Activated CD8-positive, alpha-beta memory T cell treated with anti-CD3 and anti-CD28 coated beads, Interleukin-2, amount 50 U/mL, for 24 hours (primary cell): ENCODE data around the gene TRPV6.

Experiments
- DNase-seq: peaks from one replicate; pipeline ENCODE4 v3.0.0-alpha.2; 2020; ENCODE audit errors: extremely low read depth

The TRPV6 gene

DNA sequence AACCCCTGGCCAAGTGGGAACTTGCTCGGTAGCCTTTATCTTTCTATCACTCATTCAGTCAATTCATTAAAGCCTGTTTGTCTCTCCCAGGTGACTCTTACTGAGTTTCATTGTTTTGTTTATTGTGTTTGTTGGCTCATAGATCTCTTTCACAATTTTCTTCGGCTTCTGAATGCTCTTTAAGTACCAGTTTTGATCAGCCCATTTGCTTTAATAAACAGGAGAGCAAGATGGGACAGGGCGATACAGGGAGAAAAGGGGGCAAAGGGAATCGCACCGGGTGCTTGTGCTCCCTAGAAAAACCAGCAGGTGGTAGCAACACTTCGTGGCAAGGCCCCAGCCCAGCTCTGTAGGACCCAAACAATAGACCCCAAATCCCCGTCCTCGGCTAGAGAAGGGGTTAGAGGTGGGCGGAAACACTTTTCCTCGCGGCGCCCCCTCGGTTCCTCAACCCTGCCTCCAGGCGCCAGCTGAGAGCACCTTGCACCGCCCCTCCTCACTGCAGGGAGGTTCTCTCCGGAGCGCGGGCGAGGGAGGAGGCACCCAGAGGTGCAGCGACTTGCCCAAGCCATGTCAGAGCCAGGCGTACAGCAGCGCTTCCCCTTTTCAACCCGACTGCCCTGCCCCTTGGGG is 31.7 kb downstream of the TRPV6 start:
- peak; percentile 14 for DNase-seq

DNA sequence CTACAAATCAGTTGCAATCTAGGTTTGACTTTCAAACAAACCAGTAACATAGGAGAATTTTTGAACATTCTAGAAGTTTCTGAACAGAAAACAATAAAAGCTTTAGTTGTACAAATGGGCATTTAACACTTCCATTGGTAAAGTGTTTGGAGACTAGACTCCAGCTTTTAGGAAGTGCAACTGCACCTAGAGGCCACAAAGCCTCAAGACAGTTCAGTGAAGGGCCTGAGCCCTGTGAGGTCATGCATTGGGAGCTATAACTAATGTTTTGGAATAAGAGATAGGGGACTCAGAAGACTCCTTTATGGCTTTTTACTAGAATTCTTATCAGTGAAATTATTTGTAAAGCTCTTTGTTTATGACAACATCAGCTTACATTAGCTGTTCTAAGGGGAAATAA is 33.6 kb downstream of the TRPV6 start:
- DNase-seq: no peak

DNA sequence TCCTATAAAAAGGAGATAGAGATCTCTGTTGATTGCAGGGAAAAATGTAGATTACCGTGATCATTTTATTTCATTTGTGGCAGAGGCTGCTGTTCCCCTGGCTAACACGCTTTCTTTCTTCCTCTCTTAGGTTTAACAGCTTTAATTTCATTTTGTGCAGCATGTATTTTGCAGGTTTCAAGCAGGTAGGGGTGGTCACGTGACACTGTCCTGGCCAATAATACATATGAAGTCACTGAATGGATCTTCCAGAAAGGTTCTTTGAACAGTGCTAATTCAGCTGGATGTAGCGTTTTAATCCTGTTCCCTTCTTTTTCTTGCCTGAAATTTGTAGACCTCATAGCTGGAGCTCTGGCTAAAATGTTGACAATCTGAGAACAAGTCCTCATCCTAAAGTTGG is 34.3 kb downstream of the TRPV6 start:
- no peak for DNase-seq

DNA sequence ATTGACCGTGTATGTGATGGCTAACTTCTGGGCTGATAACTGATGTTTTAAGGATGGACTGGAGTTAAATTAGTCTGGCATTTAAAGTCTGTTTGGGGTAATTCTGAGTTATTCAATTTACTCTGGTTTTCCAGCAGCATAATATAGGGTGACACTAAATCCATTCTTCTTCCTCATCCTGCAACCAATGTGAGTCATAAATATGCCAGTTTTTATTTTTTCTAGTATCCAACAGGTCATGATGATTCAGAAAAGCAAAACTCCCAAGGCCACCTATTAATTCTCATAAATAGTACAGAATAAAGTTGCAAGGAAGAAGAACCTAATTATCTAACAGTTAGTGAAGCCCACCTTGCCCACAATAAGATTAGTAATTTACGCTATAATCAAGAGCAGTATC is 38.2 kb downstream of the TRPV6 start:
- no peak for DNase-seq

DNA sequence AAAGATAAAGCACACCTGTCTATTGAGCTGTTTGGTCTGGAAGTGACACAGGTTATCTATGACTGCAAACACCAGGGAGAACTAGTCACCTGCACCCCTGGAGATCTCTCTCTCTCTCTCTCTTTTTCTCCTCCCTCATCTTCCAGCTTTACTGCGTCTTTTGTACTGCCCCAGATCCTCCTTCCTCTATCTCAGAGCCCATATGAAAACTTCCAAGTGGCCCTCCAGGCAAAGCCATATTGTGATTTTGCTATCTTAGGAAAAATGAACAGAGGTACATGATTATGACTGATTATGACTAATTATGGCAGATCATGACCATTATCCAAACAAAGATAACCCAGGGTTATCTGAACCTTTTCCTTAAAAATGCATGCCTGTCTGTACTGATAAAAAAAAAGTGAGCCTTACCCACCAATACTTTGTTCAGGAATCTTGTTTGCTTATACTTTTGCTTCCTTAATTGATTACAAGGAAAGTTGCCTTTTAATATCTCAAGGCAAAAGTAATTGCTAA is 43.2 kb downstream of the TRPV6 start:
- no peak for DNase-seq

DNA sequence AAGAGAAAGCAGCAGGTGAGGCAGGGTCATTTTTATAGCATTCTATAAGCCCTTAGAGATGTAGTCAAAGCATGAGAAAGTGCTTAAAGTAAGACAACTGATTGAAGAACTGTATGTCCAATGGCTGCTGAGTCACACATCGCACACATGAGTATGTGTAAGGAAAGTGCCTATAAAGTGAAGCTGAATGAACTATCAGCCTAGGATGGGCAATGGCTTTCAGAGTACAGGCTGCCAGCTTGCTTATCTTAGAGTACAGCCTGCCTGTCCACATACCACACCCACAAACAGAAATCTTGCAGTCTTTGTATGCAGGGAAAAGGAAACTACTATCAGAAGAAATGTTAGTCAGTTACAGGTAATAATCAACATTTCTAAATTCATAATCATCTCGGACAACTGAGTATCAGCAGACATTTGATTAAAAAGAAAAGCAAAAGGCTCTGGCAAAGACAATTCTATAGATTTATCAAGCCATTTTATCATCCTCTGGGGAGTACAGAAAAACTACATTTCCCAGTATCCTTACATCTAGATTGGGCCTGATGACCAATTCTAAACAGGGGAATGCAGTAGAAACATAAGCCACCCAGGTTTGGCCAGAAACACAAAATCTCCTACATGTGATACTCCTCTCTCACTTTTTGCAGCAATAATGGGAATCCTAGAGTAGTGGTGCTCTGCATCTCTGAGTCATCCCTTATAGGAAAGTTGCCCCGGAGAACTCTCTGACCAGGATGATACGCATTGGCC is 46.9 kb downstream of the TRPV6 start:
- no peak for DNase-seq

DNA sequence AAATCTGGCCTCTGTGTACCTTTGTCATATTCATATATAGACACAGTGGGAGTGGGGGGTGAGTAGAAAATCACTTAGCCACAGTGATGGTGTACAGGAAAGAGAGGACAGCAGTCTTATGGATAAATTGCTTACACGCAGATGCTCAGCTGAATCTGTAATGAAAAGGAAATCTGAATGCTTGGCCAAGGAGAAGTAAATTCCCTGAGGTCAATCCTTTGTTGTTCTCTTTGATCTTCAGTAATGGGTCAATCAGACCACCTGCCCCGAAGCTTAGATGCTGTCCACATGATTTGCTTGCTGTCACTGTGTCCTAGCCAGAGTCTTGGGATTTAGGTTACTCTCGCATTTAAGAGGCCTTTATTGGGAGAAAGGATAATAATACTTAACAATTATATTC is 49.1 kb downstream of the TRPV6 start:
- DNase-seq: no peak

DNA sequence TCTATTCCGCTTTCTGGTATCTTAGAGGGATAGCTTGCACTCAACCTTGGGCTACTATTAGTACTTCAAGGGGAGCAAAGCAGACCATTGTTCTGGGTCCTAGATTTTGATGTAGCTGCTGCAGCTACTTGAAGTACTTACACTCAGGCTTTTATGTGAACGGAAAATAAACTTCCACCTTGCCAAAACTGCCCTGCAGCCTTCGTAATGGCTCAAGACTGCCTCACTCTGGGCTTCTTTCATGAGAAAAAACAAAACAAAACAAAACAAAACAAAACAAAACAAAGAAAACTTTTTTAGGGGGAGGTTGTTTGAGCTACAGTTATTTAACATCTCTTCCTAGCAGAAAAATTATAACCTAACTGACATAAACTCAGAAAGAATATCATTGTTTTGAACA is 50.1 kb downstream of the TRPV6 start:
- DNase-seq: no peak

DNA sequence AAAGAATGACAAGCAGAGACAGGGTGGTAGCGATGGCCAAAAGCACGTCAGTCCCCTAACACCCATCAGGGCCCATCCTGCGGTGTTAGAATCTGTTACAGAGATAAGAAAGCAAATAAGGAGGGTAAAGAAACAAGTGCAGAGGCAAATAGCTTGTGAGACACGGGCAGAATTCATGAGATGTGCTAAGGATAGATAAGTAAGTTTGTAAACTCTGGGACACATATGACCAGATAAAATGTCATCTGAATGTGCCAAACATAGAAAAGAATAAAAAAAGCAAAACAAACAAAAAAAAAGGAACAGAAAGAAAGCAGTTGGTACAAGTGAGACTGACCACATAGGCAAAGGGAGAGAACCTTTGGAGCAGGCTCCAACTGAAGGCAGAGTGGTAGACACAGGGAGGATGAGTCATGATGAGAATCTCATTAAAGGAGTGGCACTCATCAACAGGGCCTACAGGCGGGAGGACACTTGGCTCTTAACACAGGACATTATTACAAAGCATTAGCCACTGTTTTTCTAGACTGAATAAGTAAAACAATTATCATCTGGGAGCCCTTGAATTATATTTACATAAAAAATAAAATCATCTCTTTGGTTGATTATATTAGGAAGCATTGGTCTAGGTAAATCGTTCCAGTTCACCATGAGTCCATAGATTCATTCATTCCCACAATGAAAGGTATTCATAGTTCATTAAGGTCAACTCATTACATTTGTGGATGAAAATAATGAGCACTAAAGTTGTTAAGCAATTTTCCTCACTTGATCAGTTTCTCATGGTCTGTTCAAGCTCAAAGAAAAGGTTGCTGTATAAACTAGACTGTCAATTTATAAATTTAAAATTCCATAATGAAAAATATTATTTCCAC is 52.1 kb downstream of the TRPV6 start:
- no peak for DNase-seq

DNA sequence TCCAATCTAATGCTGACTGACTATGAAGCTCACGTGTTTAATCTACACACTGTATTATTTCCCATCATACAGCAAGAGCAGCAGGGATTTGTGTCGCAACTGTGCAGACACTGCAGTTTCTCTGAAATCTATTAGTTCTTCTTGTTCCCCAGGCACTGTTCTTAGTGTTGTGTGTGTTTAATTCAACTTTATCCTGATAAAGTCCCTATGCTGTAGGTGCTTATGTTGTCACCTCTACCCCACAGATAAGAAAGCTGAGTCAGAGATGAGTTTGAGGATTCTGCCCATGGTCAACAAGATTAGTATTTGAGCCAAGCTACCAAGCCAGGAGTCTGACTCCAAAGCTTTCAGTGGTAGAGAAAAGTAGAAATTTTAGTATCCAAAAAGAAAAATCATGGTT is 53.1 kb downstream of the TRPV6 start:
- no peak for DNase-seq

DNA sequence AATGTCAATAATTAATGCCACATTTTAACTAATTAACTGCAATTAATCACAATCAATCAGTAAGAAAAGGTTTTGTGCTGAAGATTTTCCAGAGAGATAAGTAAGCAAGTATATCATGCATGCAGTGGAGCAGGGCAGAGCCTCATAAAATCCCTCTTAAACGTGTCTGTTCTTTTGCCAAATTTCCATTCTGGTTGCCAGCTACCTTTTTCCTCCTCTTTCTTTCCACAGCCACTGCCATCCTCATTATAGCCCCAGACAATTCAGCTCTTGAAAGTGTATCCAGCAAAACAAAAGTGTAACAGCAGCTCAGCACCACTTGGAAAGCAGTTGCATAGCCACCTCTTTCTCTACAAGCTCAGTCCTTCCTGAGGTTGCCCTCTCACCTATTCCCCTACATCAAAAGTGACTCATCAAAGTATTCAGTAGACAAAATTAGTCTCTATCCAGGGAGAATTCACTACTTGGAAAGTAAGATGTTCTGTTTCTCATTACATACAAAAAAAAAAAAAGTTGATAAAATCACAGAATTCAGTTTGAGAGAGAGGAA is 57.5 kb downstream of the TRPV6 start:
- DNase-seq: no peak

DNA sequence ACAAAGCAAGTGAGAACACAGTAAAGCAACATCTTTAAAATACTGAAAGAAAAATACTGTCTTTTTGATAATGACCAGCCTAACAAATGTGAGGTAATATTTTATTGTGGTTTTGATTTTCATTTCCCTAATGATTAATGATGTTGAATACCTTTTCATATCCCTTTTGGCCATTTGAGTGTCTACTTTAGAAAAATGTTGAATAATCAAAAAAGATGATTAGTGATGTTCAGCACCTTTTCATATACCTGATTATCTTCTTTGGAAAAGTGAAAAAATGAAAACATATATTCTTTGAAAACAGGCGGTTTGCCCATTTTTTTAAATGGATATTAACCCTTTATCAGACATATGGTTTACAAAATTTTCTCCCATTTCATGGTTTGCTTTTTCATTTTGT is 62.8 kb downstream of the TRPV6 start:
- no peak for DNase-seq
